ENCODE data around the gene SCFD2.

GRCh38 chr4:53147711-53148110 lies 218.2 kb downstream of the SCFD2 start:
- TF ChIP-seq EZH2 (IDR thresholded peaks at IDR 0.05; ENCODE audit: borderline replicate concordance, low read length) (no peak), CTCF (IDR thresholded peaks at IDR 0.05; ENCODE audit: low read length) (no peak)
